AG09319 (cell line): ENCODE data around the gene HRH4.

Experiments
- DNase-seq: peaks from one replicate; pipeline ENCODE4 v3.0.0-alpha.2; 2010; ENCODE audit warnings: low read depth; ENCODE audit errors: extremely low read depth
- CTCF ChIP-seq: IDR thresholded peaks from 2 replicates; pipeline ENCODE4 v1.5.1; 2011; ENCODE audit warnings: low read depth, mild to moderate bottlenecking, inconsistent platforms, low read length, moderate library complexity

The HRH4 gene

GRCh38 chr18:24479371-24479770, 18.9 kb downstream of the HRH4 start:
- DNase-seq: no peak
- TF ChIP-seq CTCF: no peak

GRCh38 chr18:24482821-24483220, 22.4 kb downstream of the HRH4 start:
- no peak for TF ChIP-seq CTCF
- DNase-seq: no peak

GRCh38 chr18:24485681-24486080, 25.2 kb downstream of the HRH4 start:
- TF ChIP-seq CTCF: no peak
- DNase-seq: no peak

GRCh38 chr18:24486684-24487083, 26.2 kb downstream of the HRH4 start:
- no peak for DNase-seq
- TF ChIP-seq CTCF: no peak

- TF ChIP-seq CTCF: peak; percentile 72
- DNase-seq: no peak
These were observed 28.5 kb downstream of the HRH4 start for GRCh38 chr18:24488824-24489493.

- DNase-seq: no peak
- TF ChIP-seq CTCF: no peak
These were observed 30.1 kb downstream of the HRH4 start for GRCh38 chr18:24490539-24490938.

GRCh38 chr18:24491927-24492834, 31.7 kb downstream of the HRH4 start:
- no peak for TF ChIP-seq CTCF
- DNase-seq: no peak
